Neural crest cell (in vitro differentiated cells): ENCODE data around the gene NTMT1. TPM values are rescaled to one million over a fixed set of nuclear protein-coding genes. Genes with fewer than 3 reads are reported as not detected.
A peak's percentile ranks its signal among the peaks of the same experiment; 100 is the strongest.

Source experiments
- DNase-seq: peaks from one replicate; pipeline ENCODE4 v3.0.0; 2021; ENCODE audit warnings: low read depth, mixed read lengths, low spot score
- H3K27ac Mint-ChIP-seq: one replicate; pipeline ENCODE4 v1.8.0; 2021; ENCODE audit warnings: mild to moderate bottlenecking, mixed read lengths; ENCODE audit not compliant: unreplicated experiment
- H3K27me3 Mint-ChIP-seq: 2 replicates; pipeline ENCODE4 v1.8.0; 2021; ENCODE audit warnings: low read depth, mild to moderate bottlenecking, mixed read lengths
- H3K36me3 Mint-ChIP-seq: 2 replicates; pipeline ENCODE4 v1.8.0; 2021; ENCODE audit warnings: low read depth, mild to moderate bottlenecking, mixed read lengths
- H3K4me1 Mint-ChIP-seq: 2 replicates; pipeline ENCODE4 v1.8.0; 2021; ENCODE audit warnings: mixed read lengths
- H3K4me3 Mint-ChIP-seq: one replicate; pipeline ENCODE4 v1.8.0; 2021; ENCODE audit warnings: mild to moderate bottlenecking, mixed read lengths
- H3K9me3 Mint-ChIP-seq: 2 replicates; pipeline ENCODE4 v1.8.0; 2021; ENCODE audit warnings: mixed read lengths
- CTCF ChIP-seq: fragments of 200-600 bp; sonication (generic); conservative IDR thresholded peaks from 2 replicates; pipeline ENCODE4 v1.5.0; 2021; ENCODE audit warnings: antibody characterized with exemption, mild to moderate bottlenecking
- total RNA-seq: library from RNA; stranded (reverse); gene quantifications from 2 replicates; pipeline ENCODE4 v1.2.1, GENCODE V29; 2021

The NTMT1 gene
- total RNA-seq, 1 donor from 2014 or later = 51.8 TPM

GRCh38 chr9:129614932-129615331 is 11.0 kb upstream of the NTMT1 start:
- no peaks in the 10 kb centered on the region for H3K36me3 Mint-ChIP-seq
- H3K27me3 Mint-ChIP-seq = no peaks in the 10 kb centered on the region
- no peak overlapping the region for H3K27ac Mint-ChIP-seq
- no peak overlapping the region for H3K4me3 Mint-ChIP-seq
- TF ChIP-seq CTCF = no peak
- DNase-seq = no peak
- H3K4me1 Mint-ChIP-seq = peaks cover 23% of the 10 kb centered on the region
- peaks cover 3% of the 10 kb centered on the region for H3K9me3 Mint-ChIP-seq

- Mint-ChIP-seq H3K27ac (no peak overlapping the region), H3K4me1 (peaks cover 22% of the 10 kb centered on the region), H3K9me3 (peaks cover 3% of the 10 kb centered on the region), H3K36me3 (no peaks in the 10 kb centered on the region), H3K4me3 (no peak overlapping the region), H3K27me3 (no peaks in the 10 kb centered on the region)
- DNase-seq = no peak
- no peak for TF ChIP-seq CTCF
Observed at GRCh38 chr9:129615407-129616285, 10.3 kb upstream of the NTMT1 start.

DNA sequence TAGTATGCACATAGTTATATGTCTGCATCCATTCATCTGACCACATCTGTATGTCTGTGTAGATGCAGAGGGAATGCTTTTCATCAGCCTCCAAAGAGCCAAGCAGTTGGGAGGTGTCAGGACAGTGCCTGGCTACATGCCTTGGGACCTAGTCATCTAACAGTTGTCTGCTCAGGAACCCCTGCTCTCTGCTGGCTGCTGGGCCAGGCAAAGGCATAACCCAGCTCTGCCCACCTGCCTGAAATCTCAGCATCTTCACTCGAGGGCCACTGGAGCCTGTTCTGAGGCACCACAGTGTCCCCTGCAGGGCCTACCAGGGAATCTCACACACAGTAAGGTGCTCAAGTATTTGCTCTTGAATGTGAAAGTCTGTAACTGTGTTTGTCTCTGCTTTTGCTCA is 8.8 kb upstream of the NTMT1 start:
- Mint-ChIP-seq H3K4me1 (peaks cover 21% of the 10 kb centered on the region), H3K4me3 (peak overlapping the region; percentile 58), H3K9me3 (peaks cover 3% of the 10 kb centered on the region), H3K27ac (no peak overlapping the region), H3K27me3 (peaks cover 6% of the 10 kb centered on the region), H3K36me3 (no peaks in the 10 kb centered on the region)
- peak; percentile 60 for TF ChIP-seq CTCF
- no peak for DNase-seq

GRCh38 chr9:129619787-129620668 is 5.9 kb upstream of the NTMT1 start:
- H3K4me1 Mint-ChIP-seq = peaks cover 25% of the 10 kb centered on the region
- peaks cover 3% of the 10 kb centered on the region for H3K9me3 Mint-ChIP-seq
- no peak overlapping the region for H3K27ac Mint-ChIP-seq
- DNase-seq = no peak
- H3K4me3 Mint-ChIP-seq = peak overlapping the region; percentile 61
- H3K27me3 Mint-ChIP-seq = peaks cover 6% of the 10 kb centered on the region
- no peaks in the 10 kb centered on the region for H3K36me3 Mint-ChIP-seq
- peak; percentile 40 for TF ChIP-seq CTCF

DNA sequence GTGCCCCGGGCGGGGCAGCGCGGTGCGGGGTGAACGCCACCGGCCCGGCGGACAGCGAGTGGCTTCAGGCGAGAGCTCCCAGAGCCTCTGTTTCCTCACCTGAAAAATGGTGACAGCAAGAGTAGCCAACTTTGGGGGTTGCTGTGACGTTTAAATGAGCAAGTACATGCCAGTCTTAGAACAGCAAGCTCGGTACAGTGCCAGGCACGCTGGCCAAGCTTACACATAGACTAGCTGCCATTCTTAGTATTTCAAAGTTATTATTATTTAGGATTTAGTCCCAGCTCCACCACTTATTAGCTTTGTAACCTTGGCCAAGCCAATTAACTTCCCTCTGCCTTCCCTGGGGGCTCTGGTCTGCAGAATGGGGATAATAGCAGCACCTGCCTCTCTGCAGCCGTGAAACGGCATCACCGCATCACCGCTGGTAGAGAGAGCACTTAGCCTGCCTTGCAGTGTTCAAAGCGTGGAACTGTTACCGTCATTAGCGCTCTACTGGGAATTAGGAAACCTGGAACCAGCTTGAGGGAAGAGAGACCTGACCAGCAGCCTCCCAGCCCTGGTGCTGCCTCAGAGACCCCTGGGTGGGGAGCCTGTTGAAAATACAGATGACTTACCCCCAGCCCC is 5.2 kb upstream of the NTMT1 start, which contains the start of gene C9orf50:
Gene C9orf50, minus strand, starts transcription at position 433 of the 627 bp plus-strand sequence. CDS start 527 bp downstream, outside the sequence.
- H3K36me3 Mint-ChIP-seq = no peaks in the 10 kb centered on the region
- peak within 1 kb of the TSS; percentile 74 for H3K4me3 Mint-ChIP-seq
- H3K27me3 Mint-ChIP-seq = peaks cover 6% of the 10 kb centered on the region
- H3K9me3 Mint-ChIP-seq = peaks cover 3% of the 10 kb centered on the region
- no peak for DNase-seq
- no peak for TF ChIP-seq CTCF
- peaks cover 25% of the 10 kb centered on the region for H3K4me1 Mint-ChIP-seq
- no peak within 1 kb of the TSS for H3K27ac Mint-ChIP-seq
